Smooth muscle cell (in vitro differentiated cells): ENCODE measurements around the gene TBC1D10A. TPM values are rescaled to one million over a fixed set of nuclear protein-coding genes. Genes with fewer than 3 reads are reported as not detected.

Experiments
- DNase-seq: peaks from one replicate; lab custom pipeline; 2025; ENCODE audit not compliant: unreplicated experiment; lab: John Stamatoyannopoulos, UW
- H2AFZ ChIP-seq: fragments of 200-600 bp; sonication (generic); 2 replicates; pipeline ENCODE4 v1.6.0; 2016; ENCODE audit warnings: antibody characterized with exemption, low read depth, mild to moderate bottlenecking
- H3F3A ChIP-seq: fragments of 200-600 bp; sonication (generic); 2 replicates; pipeline ENCODE4 v1.6.0; 2017; ENCODE audit warnings: antibody characterized with exemption, low read depth
- H3K27ac ChIP-seq: fragments of 200-600 bp; sonication (generic); 2 replicates; pipeline ENCODE4 v1.5.1; 2016; ENCODE audit warnings: low read depth, mild to moderate bottlenecking
- H3K27me3 ChIP-seq: fragments of 200-600 bp; sonication (generic); 2 replicates; pipeline ENCODE4 v1.6.1; 2016; ENCODE audit warnings: low read depth, mild to moderate bottlenecking
- H3K36me3 ChIP-seq: fragments of 200-600 bp; sonication (generic); 2 replicates; pipeline ENCODE4 v1.5.1; 2016; ENCODE audit warnings: low read depth
- H3K4me1 ChIP-seq: fragments of 200-600 bp; sonication (generic); 2 replicates; pipeline ENCODE4 v1.5.1; 2016; ENCODE audit warnings: low read depth
- H3K4me2 ChIP-seq: fragments of 200-600 bp; sonication (generic); 2 replicates; pipeline ENCODE4 v1.6.0; 2016; ENCODE audit warnings: mild to moderate bottlenecking
- H3K4me3 ChIP-seq: fragments of 200-600 bp; sonication (generic); 2 replicates; pipeline ENCODE4 v1.5.1; 2016; ENCODE audit warnings: mild to moderate bottlenecking
- H3K79me2 ChIP-seq: fragments of 200-600 bp; sonication (generic); 2 replicates; pipeline ENCODE4 v1.6.0; 2016; ENCODE audit warnings: low read depth, mild to moderate bottlenecking
- H3K9ac ChIP-seq: fragments of 200-600 bp; sonication (generic); 2 replicates; pipeline ENCODE4 v1.6.0; 2016; ENCODE audit warnings: low read depth
- H3K9me3 ChIP-seq: fragments of 200-600 bp; sonication (generic); replicated peaks from 2 replicates; pipeline ENCODE4 v1.5.1; 2016; ENCODE audit warnings: low read depth
- H4K20me1 ChIP-seq: fragments of 200-600 bp; sonication (generic); 2 replicates; pipeline ENCODE4 v1.6.0; 2016; ENCODE audit warnings: low read depth
- WGBS: methylation state at CpG from one replicate; pipeline ENCODE4 v1.1.7; 2016; ENCODE audit warnings: low lambda C conversion rate; 5-methylcytosine and 5-hydroxymethylcytosine counted together
- polyA plus RNA-seq: library from polyadenylated mRNA; unstranded; fragments of >200 nt; fragmentation: Nextera tagmentation; extraction: Ambion mirVana; gene quantifications from 2 replicates; pipeline ENCODE4 v1.2.1, GENCODE V29; 2016
- total RNA-seq: library from RNA; depleted of rRNA; stranded (reverse); fragments of >200 nt; gene quantifications from 2 replicates; pipeline ENCODE4 v1.2.3, GENCODE V29; 2014
- TF ChIP-seq, protein P1 (sequence below): fragments of 200-600 bp; sonication (generic); IDR thresholded peaks from 2 replicates; pipeline ENCODE4 v1.5.1; 2017; ENCODE audit warnings: borderline replicate concordance, mild to moderate bottlenecking, antibody characterized with exemption; ENCODE audit not compliant: insufficient read depth, poor library complexity, severe bottlenecking

TBC1D10A gene
- total and polyA plus RNA-seq, 2 experiments from 2014 or later = 16.8 to 51.1 TPM

DNA sequence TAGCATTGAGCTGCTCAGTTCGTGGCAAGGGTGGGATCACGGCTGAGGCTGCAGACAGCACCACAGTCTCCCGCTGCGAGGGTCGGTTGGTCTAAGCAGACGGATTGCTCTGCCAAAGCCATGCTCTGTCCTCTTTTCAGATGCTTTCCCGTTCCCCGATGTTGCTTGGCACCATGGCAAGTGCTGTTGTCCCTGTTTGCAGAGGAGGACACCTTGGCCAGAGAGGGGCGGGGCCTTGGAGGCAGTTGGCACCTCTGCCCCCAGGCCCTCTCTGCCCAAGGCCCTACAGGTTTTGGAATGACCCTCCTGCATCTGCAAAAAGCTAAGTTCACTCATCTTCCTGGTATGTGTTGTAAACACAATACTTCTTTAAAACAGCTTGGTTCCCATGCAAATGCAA is 41.7 kb upstream of the TBC1D10A start:
- Histone ChIP-seq H3K4me3 (no peak overlapping the region), H3K27ac (no peak overlapping the region), H3K9me3 (no peaks in the 10 kb centered on the region), H3K4me2 (no peak overlapping the region), H2AFZ (no peak overlapping the region), H3K79me2 (no peaks in the 10 kb centered on the region), H3K9ac (no peak overlapping the region), H3F3A (no peaks in the 10 kb centered on the region), H3K27me3 (no peaks in the 10 kb centered on the region), H3K36me3 (no peaks in the 10 kb centered on the region), H3K4me1 (no peaks in the 10 kb centered on the region), H4K20me1 (no peaks in the 10 kb centered on the region)
- TF ChIP-seq, protein P1, sequence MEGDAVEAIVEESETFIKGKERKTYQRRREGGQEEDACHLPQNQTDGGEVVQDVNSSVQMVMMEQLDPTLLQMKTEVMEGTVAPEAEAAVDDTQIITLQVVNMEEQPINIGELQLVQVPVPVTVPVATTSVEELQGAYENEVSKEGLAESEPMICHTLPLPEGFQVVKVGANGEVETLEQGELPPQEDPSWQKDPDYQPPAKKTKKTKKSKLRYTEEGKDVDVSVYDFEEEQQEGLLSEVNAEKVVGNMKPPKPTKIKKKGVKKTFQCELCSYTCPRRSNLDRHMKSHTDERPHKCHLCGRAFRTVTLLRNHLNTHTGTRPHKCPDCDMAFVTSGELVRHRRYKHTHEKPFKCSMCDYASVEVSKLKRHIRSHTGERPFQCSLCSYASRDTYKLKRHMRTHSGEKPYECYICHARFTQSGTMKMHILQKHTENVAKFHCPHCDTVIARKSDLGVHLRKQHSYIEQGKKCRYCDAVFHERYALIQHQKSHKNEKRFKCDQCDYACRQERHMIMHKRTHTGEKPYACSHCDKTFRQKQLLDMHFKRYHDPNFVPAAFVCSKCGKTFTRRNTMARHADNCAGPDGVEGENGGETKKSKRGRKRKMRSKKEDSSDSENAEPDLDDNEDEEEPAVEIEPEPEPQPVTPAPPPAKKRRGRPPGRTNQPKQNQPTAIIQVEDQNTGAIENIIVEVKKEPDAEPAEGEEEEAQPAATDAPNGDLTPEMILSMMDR = no peak
- 94% methylated on average over 9 of the region's 9 CpGs for WGBS
- no peak for DNase-seq

GRCh38 chr22:30365891-30366290 is 39.1 kb upstream of the TBC1D10A start:
- H3K4me1 ChIP-seq = no peaks in the 10 kb centered on the region
- H3K9me3 ChIP-seq = no peaks in the 10 kb centered on the region
- H3K9ac ChIP-seq = no peak overlapping the region
- H2AFZ ChIP-seq = no peak overlapping the region
- 92% methylated on average over 18 of the region's 18 CpGs for WGBS
- no peaks in the 10 kb centered on the region for H3K79me2 ChIP-seq
- H3K4me3 ChIP-seq = no peak overlapping the region
- H3K36me3 ChIP-seq = no peaks in the 10 kb centered on the region
- no peaks in the 10 kb centered on the region for H3K27me3 ChIP-seq
- DNase-seq = no peak
- H3K4me2 ChIP-seq = no peak overlapping the region
- H3F3A ChIP-seq = no peaks in the 10 kb centered on the region
- TF ChIP-seq, protein P1 = no peak
- no peak overlapping the region for H3K27ac ChIP-seq
- H4K20me1 ChIP-seq = no peaks in the 10 kb centered on the region

DNA sequence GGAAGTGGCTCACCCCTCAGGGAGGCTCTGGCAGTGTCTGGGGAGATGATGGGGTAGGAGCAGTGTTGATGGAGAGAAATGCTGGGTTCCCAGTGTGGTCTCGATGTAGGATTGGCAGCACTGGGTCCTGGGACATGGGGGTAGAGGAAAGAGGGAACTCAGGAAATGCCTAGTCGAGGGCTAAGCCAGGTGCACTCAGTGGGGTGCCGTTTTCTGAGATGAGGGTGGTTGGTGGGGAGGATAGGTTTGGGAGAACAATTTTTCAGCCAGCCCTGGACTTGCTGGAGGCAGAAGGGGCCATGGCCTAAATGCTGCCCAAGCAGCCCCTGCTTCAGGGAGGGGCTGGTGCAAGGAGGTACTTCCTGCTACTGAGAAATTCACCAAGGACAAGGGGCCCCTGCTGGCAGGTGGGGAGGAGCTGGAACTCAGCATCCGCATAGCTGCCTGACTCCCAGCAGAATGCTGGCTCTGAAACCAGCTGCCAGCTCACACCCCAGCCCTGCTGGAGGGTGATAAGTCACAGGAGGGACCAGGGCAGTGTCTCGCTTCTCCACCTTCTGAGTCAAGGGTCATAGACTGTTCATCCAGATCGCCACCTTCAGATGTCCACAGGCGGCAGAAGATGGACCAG is 36.0 kb upstream of the TBC1D10A start:
- Histone ChIP-seq H3K27me3 (no peaks in the 10 kb centered on the region), H3K9me3 (no peaks in the 10 kb centered on the region), H3K9ac (no peak overlapping the region), H3K27ac (no peak overlapping the region), H3K4me2 (no peak overlapping the region), H4K20me1 (no peaks in the 10 kb centered on the region), H3K79me2 (no peaks in the 10 kb centered on the region), H3F3A (no peaks in the 10 kb centered on the region), H3K36me3 (no peaks in the 10 kb centered on the region), H2AFZ (no peak overlapping the region), H3K4me3 (no peak overlapping the region), H3K4me1 (peaks cover 3% of the 10 kb centered on the region)
- DNase-seq = no peak
- TF ChIP-seq, protein P1 = no peak
- WGBS = 73% methylated on average over 7 of the region's 7 CpGs
